ENCODE data around the gene SOST.
A peak's percentile ranks its signal among the peaks of the same experiment; 100 is the strongest.

The SOST gene

DNA sequence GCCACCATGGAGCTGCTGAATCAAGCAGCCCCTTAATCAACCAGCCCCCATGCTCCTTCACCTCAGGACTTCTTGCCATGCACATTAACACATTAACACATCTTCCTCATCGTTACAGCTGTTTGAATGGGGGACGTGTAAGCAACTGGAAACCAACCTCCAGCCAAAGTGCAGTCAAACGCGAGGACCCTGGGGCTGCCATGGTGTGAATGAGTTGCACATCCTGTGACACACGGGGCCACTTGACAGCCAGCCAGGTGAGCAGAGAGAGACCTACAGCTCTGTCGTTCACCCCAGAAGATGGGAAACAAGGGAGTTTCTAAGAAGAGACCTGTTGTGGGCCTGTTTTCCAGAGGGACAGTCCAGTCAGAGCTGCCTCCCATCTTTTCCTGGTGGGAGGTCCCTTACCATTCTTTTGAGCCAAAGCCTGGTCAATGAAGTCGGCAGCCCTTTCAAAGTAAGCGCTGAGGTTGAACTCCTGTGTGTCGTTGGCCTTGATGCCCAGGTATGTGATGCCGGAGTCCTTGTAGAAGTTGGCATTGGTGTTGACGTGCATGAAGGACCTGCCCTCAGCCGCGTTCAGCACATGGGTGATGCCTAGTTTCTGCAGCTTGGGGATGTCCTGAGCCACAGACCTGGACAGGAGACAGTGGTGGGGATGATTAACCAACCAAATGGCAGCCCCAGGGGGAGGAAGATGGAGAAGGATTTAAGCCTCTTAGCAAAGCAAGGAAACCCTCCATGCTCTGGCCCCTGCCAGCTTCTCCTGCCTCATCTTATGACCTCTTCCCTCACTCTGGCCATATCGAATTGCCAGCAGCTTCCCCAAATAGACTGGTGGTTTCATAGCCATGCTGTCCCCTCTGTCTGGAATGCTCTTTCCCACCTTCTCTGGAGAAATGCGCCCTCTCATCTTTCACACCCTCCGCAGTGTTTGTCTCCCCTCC lies 16.0 kb upstream of the SOST start:
- no peak for DNase-seq

DNA sequence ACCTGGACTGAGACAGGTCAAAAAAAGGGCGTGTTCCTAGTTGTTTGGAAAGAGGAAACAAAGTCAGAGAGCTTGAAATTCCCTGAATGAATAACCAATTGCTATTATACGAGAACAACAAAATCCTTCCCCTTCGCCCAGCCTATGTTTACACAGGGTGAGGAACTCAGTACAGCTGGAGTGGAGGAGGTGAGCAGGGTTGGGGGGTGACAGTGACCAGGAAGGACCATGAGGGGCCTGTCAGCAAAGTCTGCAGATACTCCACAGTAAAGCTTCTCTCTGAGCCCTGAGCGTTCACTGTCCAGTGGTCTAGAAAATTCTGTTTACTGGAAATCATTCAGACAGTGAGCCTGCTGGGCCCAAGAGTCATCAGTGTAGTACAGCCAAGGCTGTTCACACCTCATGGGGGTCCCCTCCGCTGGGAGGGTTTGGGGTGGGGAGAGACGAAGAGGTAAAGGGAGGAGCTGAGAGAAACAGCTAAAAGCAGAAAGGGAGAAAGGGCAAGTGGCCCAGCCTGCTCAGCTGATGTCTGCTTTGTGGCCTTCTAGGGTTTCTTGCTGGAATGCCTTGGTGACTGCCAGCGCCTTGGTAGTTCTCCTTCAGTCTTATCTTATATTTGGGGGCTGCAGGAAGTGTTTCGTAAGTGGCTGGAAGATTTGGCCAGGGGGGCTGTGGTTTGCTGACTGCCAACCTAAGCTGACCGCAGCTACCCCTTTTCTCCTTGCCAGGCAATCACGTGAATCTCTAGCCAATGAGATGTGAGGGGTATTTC lies 14.5 kb upstream of the SOST start:
- DNase-seq, result no peak

DNA sequence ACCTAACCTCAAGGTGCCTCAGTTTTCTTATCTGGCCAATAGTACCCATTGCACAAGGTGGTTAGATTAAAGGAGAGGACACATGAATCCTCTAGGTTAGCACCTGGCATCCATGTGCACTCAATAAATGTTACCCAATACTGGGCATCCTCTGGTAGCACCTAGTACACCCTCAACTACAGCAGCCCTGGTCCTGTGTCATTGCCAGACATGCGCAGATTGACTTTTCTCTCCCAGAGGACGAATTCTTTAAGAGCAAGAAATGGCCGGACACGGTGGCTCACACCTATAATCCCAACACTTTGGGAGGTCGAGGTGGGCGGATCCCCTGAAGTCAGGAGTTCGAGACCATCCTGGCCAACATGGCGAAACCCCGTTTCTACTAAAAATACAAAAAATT lies 12.9 kb upstream of the SOST start:
- no peak for DNase-seq

DNA sequence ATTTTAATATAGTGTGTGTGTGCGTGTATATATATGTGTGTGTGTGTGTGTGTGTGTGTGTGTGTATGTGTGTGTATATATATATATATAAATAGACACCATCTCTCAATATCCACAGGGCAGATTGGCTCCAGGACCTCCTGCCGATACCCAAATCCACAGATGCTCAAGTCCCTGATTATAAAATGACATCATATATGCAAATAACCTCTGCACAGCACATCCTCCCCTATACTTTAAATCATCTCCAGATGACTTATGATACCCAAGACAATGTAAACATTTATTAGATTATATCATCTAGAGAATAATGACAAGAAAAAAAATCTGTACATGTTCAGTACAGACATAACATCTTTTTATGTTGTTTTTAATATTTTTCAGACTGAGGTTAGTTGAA lies 12.4 kb upstream of the SOST start:
- no peak for DNase-seq

DNA sequence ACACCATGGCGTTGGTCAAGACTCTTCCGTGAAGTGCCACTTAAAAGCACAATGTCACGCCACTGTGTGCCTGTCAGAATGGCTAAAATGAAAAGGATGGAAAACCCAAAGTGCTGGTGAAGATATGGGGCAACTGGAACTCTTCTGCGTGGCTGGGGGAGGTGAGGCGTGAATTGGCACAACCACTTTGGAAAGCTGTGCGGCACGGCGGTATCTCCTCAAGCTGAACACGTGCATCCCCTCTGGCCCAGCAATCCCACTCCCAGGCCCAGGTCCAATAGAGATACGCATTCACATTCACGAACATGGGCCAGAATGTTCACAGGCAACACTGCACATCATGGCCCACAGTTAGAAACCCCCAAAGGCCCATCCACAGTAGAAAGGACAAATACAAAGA lies 11.3 kb upstream of the SOST start:
- DNase-seq, result peak; percentile 17

DNA sequence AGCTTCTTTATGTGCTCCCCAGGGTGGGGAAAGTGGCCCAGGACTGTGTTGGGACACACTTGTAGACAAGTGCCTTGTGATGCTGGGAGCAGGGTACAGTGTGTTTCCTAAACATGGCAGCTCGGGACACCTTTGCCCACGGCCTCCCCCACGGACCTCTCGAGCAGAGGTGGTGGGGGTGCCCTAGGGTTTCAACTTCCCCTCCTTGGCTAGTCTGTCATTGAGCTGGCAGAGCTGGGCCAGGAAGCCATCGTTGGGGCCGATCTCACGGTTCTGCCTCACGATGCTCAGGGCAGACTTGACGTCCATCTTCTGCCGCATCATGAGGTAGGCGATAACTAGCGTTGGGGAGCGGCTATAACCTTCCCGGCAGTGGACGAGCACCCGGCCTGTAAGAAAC lies 10.8 kb upstream of the SOST start:
- DNase-seq, result no peak

DNA sequence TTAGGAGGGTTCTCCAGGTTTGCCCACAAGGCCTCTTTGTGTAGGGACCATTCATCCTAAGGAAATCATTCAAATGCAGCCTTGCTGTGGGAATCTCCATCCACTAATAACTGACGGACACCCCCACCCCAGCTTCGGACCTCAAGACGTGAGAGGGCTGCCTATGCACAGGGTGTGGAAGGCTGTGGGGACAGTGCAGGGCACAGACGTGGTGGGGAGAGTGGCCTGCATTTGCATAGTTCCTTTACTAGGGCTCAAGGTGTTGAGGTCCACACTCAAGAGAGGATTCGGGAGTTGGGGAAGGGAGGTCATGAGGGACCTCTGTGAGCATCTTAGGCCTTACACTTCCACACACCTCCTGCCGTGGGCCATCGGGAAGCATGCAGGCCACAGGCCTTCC lies 10.4 kb upstream of the SOST start:
- no peak for DNase-seq

DNA sequence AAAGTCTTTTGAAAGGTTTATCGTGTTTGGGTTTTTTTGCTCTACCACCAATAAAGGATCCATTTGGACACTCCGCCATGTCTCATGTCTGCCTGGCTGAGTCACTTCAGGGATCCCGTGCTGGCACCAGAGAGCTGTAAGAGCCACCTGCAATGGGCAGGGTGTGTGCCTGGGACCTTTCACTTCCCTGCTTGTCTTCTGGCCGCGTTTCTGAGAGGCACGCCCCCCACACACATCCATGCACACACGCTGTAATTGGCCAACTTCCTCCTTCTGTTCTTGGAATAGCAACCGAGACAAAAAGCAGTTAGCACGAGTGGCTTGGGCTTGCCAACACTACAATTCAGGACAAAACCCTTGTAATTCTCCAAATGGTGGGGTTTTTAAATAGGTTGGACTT lies 9.8 kb upstream of the SOST start:
- DNase-seq, result no peak

DNA sequence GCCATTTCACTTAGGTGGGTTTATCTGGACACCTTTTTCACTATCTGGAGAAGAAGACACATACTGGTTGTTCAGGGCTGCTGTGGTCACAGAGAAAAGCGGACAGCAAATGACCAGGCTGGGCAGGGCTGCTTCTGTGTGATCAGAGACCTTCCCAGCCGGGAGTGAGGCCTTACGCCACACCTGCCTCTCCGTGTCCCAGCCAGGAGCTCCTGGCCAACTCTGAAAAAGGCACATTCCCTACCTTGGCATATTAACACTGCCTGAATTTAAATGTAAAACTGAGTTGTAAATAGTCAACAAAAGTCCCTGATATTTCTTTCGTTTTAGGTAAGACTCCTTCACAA lies 9.1 kb upstream of the SOST start:
- DNase-seq, result no peak

DNA sequence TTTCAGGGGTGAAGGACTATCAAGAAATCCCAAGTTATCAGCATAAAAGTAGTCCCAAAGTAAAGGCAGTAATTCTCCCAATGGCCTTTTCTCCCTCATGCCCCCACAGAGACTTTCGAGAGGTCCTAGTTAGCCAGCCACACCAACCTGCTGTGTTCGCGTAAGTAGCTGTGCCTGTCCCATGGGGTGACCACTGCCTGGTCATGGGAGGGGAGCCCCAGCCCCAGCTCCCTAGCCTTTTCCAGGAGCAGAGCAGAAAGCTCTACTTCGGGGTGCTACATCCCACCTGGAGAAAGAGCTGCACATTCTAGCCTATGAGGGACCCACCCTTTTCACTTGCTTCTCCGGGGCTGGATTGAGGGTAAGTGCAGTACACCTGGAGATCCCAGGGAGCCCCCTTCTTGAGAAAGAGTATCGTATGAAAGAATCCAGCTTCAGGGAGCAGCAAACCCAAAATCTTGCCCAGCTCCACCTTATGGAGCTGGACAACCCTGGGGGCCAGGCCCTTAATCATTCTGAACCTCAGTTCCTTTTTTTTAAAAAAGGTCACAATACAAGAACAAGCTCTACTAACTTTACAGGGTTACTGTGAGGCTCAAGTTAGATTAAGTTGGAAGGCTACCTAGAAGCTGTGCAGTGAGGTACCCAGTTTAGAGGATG lies 8.6 kb upstream of the SOST start:
- DNase-seq, result no peak

DNA sequence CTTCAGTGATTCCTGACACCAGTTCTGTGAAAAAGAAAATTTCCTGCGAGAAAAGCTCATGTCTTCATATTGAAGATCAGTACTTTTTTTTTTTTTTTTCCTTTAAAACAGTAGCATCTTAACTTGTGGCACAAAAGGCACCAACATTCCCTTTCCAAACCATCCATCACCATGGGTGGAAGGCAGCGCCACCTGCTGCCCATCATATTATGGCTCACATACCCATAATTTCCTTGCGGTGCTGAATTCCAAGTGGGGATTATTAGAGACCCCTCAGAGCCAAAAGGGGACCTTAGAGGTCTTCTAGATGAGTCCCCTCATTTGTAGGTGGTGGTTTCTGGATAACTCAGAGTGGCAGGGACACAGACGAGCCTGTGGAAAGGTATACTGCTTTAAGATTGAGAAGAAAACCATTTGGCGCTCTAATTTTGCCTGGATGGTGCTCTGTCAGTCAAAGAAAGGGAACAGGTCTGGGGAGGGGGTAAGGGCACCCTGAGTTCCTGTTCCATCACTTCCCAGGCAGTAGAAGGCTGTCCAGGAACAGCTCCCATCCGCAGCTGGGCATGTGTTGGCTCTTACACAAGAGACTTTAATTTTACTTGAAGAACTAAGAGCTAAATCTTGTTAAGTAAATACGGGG lies 7.9 kb upstream of the SOST start:
- DNase-seq, result peak; percentile 72

DNA sequence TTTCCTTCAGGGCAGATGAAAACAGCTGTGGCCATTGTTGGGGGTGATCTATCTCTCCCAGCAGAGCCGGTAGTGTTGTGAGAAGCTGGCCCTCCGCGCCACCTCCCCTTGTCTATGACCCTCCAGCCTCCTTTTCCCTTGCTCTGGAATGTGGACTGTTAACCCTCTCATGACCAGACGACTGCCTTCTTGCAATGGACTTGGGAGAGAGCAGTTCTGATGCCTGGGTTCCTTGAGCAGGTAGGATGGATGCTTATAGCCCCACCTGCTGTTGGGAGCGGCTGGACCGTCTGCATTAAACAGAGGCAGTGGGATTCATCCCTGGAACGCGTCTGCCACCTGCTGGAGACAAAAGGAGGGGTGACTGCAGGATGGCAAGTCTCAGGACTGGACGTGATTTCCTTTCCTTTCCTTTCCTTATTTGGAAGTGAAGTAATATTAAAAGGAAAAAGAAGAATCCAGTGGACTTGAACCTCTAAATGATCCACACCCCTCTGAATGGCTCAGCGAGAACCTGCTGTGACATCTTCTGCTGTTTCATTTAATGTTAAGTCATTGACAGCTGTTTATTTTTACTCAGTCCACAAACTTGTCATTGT lies 1.8 kb upstream of the SOST start:
- peak; percentile 97 for DNase-seq

DNA sequence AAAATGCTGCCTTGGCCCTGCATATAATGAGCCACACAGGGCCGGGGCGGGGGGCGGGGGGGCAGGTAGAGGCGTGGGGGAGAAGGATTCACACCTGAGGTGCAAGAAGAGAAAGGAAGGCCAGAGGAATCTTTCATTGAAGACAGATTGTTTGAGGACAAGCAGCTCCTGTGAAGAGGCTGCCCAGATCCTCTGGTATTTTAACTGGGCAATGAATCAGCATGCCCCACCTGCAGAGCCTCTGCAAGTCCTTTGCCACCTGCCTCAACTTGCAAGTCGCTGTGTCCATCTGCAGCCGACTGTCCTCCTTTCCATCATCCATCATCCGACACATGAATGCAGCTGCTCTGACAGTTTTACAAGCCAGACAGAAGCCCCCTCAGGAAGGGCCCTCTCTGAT lies 1.2 kb upstream of the SOST start:
- DNase-seq, result no peak

DNA sequence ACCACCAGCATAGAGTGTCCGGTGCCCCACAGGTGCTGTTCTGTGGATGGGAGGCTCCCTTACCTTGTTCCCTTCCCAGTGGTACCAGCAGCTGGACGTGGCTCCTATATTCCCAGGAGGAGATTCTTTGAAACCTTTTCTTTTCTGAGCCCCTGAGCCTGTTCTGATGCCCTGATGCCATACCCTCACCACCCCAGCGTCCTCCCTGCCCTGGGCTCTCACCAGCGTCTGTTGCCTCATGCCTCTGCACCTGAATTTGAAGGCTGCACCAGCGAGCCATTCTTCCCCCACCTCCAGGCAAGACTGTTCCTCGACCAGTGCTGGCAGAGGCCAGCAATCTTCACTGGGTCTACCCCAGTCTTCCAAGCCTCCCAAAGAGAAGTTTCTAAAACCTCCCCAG lies 505 bp downstream of the SOST start:
- DNase-seq, result no peak

DNA sequence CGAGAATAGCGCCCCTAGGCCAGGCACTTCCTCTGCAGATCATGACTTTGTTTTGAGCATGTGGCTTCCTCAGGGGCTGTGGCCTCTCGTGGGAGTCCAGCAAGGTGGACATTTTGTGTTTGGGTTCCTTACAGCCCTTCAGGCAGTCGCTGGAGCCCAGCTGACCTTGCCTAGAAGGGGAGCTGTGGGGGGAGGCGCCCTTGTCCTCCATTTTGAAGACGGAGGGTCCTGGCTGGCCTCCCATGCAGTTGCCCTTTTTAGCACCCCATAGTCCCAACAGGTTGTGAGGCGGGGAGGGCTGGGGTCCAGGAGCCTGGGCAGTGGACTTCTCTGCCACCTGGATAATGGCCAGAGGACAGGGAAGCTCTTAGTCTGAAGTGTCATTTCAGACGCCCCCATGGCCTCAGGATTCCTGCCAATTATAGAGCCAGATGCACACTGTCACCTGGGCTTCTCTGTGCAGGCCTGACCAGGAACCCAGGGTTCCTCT lies 1.4 kb downstream of the SOST start:
- DNase-seq, result no peak

DNA sequence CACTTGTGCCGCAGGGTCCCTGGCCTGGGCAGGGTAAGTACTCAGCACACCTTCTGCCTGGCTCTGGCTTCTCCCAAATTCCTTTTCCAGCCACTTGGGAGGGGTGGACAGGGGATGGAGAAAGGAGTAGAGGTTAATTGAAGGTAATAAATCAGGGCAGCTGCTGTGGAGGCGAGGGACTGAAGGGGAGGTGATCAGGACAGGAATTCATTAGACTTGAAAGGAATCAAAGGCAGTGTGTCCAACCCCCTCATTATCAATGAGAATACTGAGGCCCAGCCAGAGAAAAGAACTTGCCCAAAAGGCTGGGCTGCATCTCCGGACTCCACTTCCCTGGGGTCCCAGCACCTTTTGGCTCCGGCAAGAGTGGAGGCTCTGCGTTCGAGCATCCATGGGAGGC lies 2.4 kb downstream of the SOST start:
- DNase-seq, result no peak

DNA sequence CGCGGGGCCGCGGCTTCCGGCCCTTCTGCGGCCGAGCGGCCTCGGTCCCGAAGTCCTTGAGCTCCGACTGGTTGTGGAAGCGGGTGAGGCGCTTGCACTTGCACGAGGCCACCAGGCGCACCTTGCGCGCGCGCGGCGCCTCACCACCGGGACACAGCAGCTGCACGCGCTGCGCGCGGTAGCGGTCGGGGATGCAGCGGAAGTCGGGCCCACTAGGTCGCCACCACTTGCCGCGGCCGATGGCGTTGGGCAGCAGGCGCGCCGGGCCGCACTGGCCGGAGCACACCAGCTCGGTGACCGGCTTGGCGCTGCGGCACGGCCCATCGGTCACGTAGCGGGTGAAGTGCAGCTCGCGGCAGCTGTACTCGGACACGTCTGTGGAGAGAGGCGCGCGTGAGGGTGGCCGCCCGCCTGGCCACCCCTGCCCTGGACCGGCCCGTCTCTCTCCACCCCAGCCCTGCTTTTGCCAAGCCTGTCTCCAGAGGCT lies 3.2 kb downstream of the SOST start:
- DNase-seq, result peak; percentile 37

DNA sequence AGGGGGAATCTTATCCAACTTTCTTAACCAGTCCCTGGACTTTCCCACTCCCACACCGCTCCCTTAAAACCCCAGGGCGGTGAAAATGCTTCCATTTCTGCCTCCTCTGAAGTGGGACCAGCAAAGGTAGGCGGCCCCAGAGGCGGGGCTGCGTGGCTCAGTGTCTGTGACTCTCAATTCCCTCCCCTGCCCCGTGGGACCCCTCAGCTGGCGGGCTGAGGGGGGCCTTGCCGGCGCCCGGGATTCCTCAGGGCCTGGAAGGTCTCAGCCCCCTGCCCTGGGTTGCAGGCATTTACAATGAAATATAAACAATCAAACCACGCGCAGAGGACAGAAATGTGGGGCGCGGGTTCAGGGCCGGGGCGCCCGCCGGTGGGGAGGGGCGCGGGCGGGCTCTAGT lies 3.6 kb downstream of the SOST start:
- DNase-seq, result no peak

DNA sequence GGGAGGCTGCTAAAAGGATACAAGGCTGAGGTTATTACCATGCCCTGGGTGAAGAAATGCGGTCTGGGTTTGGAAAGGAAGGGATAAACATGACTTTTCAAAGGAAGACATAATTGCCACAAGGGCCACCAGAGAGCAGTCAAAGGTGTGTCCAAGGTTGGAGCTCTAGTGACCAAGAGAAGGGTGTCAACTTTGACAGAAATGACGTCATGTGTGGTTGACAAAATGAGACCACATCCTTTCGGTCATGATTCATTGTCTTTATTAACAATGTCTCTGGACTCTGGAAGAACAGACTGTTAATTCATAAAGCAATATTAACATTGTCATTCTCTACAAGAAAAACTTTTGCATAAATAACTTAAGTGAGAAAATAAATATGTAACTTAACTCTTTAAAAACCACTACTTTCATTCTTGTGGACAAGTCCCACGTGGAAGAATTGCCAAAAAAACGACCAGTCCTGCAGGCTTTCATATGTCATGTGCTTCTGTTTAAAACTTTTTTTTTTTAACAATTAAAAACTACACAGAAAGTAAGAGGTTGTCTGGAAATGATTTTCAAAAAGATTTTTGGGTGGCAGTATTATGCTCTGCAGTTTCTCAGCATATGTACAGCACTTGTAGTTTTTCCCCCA lies 5.0 kb downstream of the SOST start:
- DNase-seq, result no peak

DNA sequence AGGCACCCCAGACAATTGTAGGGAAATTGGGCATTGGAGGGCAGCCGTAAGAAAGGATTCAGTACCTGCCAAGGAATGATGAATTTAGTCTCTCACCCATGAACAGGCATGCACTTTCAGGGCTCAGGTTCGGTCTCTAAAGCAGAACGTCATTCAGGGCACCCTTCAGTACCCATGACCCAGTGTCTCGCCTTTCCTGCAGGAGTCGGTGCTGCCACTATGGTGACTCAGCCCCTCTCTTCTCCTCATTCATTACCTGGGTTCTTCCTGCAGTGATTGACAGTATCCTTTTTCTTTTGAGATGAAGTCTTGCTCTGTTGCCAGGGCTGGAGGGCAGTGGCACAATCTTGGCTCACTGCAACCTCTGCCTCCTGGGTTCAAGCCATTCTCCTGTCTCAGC lies 8.4 kb downstream of the SOST start:
- DNase-seq, result no peak

DNA sequence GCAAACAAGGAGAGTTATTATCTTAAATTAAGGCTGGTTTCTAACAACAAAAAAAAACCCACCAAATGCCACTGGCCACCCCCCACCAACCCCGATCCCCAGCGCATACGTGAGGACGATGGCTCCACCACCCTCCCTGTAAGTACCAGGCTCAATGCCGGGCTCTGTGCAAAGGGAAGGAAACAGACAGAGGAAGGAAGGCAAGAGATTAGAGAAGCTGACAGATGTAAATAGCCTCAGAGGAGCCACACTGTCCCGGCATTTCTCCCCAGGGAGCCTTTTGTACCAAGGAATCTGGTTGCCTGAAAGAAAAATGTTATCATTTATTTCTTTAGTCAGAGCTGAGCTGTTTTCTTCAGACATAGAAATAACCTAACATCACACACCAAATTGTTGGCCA lies 13.1 kb downstream of the SOST start:
- DNase-seq, result no peak

DNA sequence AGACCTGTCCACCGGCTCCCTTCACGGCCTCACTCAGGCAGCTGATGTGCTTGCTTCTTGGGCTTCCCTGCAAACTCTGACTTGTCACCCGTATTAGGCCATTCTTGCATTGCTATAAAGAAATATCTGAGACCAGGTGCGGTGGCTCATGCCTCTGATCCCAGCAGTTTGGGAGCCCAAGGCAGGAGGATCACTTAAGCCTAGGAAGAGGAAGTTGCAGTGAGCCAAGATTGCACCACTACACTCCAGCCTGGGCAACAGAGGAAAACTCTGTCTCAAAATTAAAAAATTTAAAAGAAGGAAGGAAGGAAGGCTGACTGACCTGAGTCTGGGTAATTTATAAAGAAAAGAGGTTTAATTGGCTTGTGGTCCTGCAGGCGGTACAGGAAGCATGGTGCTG lies 17.0 kb downstream of the SOST start:
- no peak for DNase-seq
